ENCODE results near the gene CD24.

DNA sequence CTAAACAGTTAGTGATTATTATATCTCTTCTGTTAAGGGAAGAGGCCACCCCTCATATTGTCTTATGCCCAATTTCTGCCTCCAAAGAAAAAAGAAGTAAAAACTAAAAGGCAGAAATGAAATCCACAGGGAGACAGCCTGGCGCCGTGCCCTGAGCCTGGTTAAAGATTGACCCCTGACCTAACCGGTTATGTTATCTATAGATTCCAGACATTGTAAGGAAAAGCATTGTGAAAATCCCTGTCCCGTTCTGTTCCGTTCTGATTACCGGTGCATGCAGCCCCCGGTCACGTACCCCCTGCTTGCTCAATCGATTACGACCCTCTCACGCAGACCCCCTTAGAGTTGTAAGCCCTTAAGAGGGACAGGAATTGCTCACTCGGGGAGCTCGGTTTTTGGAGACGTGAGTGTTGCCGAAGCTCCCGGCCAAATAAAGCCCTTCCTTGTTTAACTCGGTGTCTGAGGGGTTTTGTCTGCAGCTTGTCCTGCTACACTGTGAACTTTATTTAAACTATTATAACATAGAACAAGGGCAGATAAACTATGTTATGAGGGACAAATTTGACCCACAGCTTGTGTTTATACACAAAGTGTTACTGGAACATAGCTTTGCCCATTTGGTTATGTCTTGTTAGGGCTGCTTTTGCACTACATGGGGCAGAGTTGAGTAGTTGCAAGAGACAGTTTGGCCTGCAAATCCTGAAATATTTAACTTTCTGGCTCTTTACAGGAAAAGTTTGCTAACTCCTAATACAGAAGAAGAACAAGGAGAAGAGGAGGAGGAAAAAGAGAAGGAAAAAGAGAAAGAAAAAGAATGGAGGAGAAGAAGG lies 49.6 kb downstream of the CD24 start:
- TF ChIP-seq EZH2 (IDR thresholded peaks at IDR 0.05; ENCODE audit: low read length, missing control alignments), result no peak
- TF ChIP-seq, protein P1, sequence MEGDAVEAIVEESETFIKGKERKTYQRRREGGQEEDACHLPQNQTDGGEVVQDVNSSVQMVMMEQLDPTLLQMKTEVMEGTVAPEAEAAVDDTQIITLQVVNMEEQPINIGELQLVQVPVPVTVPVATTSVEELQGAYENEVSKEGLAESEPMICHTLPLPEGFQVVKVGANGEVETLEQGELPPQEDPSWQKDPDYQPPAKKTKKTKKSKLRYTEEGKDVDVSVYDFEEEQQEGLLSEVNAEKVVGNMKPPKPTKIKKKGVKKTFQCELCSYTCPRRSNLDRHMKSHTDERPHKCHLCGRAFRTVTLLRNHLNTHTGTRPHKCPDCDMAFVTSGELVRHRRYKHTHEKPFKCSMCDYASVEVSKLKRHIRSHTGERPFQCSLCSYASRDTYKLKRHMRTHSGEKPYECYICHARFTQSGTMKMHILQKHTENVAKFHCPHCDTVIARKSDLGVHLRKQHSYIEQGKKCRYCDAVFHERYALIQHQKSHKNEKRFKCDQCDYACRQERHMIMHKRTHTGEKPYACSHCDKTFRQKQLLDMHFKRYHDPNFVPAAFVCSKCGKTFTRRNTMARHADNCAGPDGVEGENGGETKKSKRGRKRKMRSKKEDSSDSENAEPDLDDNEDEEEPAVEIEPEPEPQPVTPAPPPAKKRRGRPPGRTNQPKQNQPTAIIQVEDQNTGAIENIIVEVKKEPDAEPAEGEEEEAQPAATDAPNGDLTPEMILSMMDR (conservative IDR thresholded peaks at IDR 0.05 in 1 of 2, IDR thresholded peaks at IDR 0.05 in 1 of 2; ENCODE audit: low read depth in 1 of 2, low read length in 2 of 2), result no peak

All from fibroblast of lung (primary cell).